K562 (cell line): Measurements from ENCODE around the gene EBNA1BP2.

Experiments
- BACH1 ChIP-seq: fragments of 200-800 bp; sonication (Bioruptor generic); IDR thresholded peaks from 2 replicates; pipeline ENCODE4 v1.6.1; 2016; ENCODE audit warnings: missing genetic modification characterization, missing compliant biosample characterization
- CTCF ChIP-seq, 3 experiments: IDR thresholded peaks in 2 of 3; conservative IDR thresholded peaks in 1 of 3; 2 replicates each; pipeline ENCODE4 v1.5.1; 2011 to 2012; ENCODE audit warnings: low read length in 3 of 3, mild to moderate bottlenecking in 3 of 3, control low read depth in 2 of 3, improper control_type of control experiment in 1 of 3, inconsistent platforms in 1 of 3, low read depth in 1 of 3, mixed read lengths in 1 of 3, moderate library complexity in 1 of 3; ENCODE audit not compliant: insufficient read depth in 2 of 3
- ETS2 ChIP-seq: IDR thresholded peaks from 2 replicates; pipeline ENCODE4 v1.6.1; 2016; ENCODE audit warnings: borderline replicate concordance, missing genetic modification characterization, mild to moderate bottlenecking, moderate library complexity, missing compliant biosample characterization; ENCODE audit not compliant: poor library complexity, severe bottlenecking
- REST ChIP-seq, 2 experiments: fragments of 450-650 bp; formaldehyde crosslinking in 1 of 2; IDR thresholded peaks; 2 replicates each; pipeline versions ENCODE4 v1.4.0 to v1.6.1; 2014 to 2020; ENCODE audit warnings: mild to moderate bottlenecking in 2 of 2, borderline replicate concordance in 1 of 2, low read depth in 1 of 2

GRCh38 chr1:43135857-43136781 lies 36.0 kb downstream of the EBNA1BP2 start:
- TF ChIP-seq CTCF (IDR thresholded peaks at IDR 0.05 in 2 of 3, conservative IDR thresholded peaks at IDR 0.05 in 1 of 3; ENCODE audit: insufficient read depth in 2 of 3, low read depth in 1 of 3, low read length in 3 of 3): no peak
- no peak for TF ChIP-seq REST (IDR thresholded peaks at IDR 0.05; ENCODE audit: borderline replicate concordance)
- TF ChIP-seq REST (CRISPR knock-in tag; IDR thresholded peaks at IDR 0.05; ENCODE audit: low read depth): no peak
- TF ChIP-seq ETS2 (tag): no peak
- TF ChIP-seq BACH1 (tag): no peak
